Activated CD4-positive, alpha-beta T cell treated with anti-CD3 and anti-CD28 coated beads, Interleukin-2, amount 50 U/mL, for 48 hours (primary cell): ENCODE results near the gene ANKRD50.

ENCODE experiments used
- DNase-seq, 2 experiments: peaks; one replicate each; pipeline ENCODE4 v3.0.0-alpha.2; 2020

Gene ANKRD50

DNA sequence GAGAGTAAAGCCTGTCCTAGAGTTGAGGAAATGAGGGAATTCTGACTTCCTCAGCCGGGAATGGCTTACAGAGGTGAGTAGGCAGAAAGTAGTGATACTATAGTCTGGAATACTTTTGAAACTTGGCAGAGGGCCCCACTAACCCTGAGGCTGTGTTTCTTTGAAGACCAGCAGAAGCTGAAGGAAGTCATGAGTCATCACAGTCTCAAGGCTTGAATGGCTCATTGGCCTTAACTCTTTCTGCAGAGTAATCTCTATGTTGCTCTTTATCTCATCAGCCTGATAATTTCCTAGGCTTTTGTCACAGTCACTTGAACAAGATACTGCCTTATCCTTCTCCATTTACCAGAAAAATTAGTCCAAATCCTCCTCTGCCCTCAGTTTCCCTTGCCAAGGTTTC is 80.8 kb downstream of the ANKRD50 start:
- DNase-seq = no peak

- no peak for DNase-seq
These were observed 82.9 kb downstream of the ANKRD50 start for GRCh38 chr4:124629681-124630080.
